MM.1S (cell line): Measurements from ENCODE around the gene TARS1.
"Not testable (repeated sequence)": the region's sequence is repeated elsewhere in the genome, so short reads cannot be mapped to it uniquely, and the experiment has no call there.

Experiments used
- CTCF ChIP-seq: fragments of 300-600 bp; sonication (generic); IDR thresholded peaks from 2 replicates; pipeline ENCODE4 v1.5.1; 2016; ENCODE audit warnings: antibody characterized with exemption, low read length, mixed read lengths
- EZH2 ChIP-seq: fragments of 300-600 bp; sonication (generic); optimal IDR thresholded peaks from 2 replicates; pipeline ENCODE3; 2017; ENCODE audit warnings: low read depth, mild to moderate bottlenecking, antibody characterized with exemption, low read length, mixed read lengths
- EZH2phosphoT487 ChIP-seq: fragments of 300-600 bp; sonication (generic); IDR thresholded peaks from 2 replicates; pipeline ENCODE4 v1.6.1; 2018; ENCODE audit warnings: antibody characterized with exemption, low read length

- peak; percentile 71 for TF ChIP-seq CTCF
- TF ChIP-seq EZH2, EZH2phosphoT487: not testable (repeated sequence)
Observed at GRCh38 chr5:33435893-33436490, 4.8 kb upstream of the TARS1 start.
